HG02588 (cell line): Measurements from ENCODE around the gene WNT7B.

Experiments
- ATAC-seq: cut with Tn5 transposase; IDR thresholded peaks from one replicate; pipeline ENCODE4 v1.9.1; 2021; ENCODE audit warnings: mild to moderate bottlenecking, moderate library complexity; ENCODE audit not compliant: unreplicated experiment

WNT7B gene

GRCh38 chr22:45891996-45892621 lies 84.9 kb downstream of the WNT7B start:
- no peak for ATAC-seq

- ATAC-seq, result no peak
These were observed 85.4 kb downstream of the WNT7B start for GRCh38 chr22:45891471-45891995.

- ATAC-seq, result no peak
These were observed 85.9 kb downstream of the WNT7B start for GRCh38 chr22:45891021-45891421.

GRCh38 chr22:45890351-45890635 lies 86.7 kb downstream of the WNT7B start:
- ATAC-seq, result no peak

DNA sequence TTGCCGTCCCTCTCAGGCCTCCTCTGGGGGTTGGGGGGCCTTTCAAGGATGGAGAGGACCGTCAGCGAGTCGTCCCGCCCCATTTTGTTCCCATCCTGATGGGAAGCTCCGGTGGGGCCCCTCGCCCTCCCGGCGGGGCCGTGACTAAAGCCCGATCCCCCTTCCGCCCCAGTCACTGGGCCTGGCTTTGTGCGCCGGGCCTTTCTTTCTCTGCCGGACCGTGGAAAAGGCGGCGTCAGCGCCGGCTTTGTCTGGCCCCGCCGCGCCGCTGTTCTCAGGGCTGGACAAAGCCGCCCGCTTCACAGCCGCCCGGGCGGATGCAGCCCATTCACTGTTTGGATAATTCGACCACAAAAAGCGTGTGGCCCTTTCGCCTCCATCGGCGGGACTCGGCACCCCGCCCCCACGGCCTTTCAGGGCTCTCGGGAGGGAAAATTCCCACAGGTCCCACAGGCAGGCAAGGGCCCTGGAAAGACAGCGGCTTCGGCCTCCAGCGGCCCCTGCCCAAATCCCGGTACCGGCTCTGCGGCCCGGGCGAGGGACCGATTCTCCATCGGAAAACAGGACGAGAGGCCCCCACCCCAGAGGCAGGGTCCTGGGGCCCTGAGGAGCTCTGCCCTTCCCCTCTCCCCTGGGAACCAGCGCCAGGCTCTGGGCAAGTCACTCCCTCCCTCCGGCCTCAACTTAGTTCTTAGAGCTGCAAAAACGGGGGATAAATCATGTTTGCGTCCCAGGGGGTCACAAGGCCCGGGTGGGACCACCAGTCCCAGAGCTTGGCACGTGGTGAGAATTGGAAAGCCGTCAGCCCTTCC lies 87.2 kb downstream of the WNT7B start:
- no peak for ATAC-seq

- ATAC-seq, result no peak
These were observed 87.8 kb downstream of the WNT7B start for GRCh38 chr22:45889093-45889538.

- ATAC-seq, result no peak
These were observed 88.5 kb downstream of the WNT7B start for GRCh38 chr22:45888221-45889092.

- ATAC-seq, result no peak
These were observed 89.5 kb downstream of the WNT7B start for GRCh38 chr22:45887202-45888131.

DNA sequence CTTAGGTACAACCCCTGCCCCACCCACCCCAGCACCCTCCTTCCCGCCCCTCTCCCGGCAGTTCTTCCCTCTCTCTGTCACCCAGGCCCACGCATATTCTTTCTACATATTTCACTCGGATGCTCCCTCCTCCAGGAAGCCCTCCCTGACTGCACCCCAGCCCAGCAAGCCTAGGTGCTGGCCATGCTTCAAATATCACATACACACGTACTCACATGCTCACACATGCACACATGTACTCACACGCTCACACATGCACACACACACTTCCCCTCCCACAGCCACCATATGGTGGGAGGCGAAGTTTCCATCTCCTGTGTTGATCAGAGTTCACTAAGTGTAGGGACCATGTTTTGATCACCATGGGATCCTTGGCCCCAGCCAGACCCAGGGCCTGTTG lies 90.4 kb downstream of the WNT7B start:
- ATAC-seq, result no peak

DNA sequence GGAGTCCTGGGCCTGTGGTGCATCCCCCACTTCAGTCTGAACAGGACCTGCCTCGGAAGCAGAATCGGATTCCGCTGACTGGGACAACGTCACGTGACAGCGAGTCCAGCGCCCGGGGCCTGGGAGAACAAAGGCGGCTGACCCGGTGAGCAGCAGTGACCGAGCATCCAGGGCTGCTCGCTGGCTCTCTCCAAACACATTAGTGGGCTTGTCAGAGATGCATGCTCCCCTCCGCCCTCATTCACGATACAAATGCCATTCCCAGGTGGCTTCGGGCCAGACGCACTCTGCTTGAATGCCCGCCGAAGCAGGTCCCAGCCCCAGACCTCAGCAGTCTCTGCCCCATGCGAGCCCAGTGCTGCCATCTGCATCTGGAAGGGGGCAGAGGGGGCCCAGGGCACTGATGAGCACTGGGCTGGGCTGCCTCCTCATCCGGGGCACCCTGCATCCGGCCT lies 91.0 kb downstream of the WNT7B start:
- ATAC-seq, result no peak

GRCh38 chr22:45885171-45885840 lies 91.7 kb downstream of the WNT7B start:
- no peak for ATAC-seq

- ATAC-seq, result no peak
These were observed 92.5 kb downstream of the WNT7B start for GRCh38 chr22:45884201-45885062.

- no peak for ATAC-seq
These were observed 93.2 kb downstream of the WNT7B start for GRCh38 chr22:45883811-45884170.

- no peak for ATAC-seq
These were observed 93.8 kb downstream of the WNT7B start for GRCh38 chr22:45882881-45883810.

GRCh38 chr22:45881524-45881875 lies 95.5 kb downstream of the WNT7B start:
- no peak for ATAC-seq

DNA sequence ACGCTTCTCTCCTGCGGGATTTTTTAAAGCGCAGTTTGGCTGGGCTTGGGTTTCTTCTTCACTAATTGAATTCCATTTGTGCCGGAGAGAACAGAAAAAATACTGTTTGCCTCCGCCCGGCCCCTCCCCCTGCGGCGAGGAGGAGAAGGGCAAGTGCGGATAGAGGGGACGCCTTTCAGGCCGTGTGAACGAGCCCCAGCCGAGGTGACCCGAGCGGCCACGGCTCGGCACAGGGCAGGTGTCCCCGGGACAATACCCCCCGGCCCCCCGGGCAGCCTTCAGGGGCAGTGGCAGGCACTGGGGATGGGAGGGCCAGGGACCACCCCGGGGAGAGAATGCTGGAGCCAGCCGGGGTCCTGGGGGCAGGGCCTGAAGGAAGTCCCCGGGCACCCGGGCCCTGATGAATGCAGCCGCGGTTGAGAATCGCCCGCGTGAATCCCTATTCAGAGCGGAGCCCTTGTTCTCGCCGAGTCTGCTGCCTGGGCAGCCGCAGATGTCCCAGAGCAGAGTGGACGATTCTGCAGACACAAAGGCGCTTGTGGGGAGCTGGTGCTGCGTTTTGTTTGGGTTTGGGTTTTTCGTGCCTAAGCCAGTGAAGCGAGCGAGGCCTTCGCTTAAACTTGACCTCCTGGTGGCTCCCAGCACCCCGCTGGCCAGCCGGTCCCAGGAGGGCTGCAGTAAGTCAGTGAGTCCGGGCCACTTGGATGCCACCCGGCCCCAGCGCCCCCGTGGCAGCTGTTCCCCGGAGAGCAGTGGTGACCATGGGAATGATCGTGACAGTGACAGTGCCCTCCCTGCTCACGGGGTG lies 96.0 kb downstream of the WNT7B start:
- no peak for ATAC-seq

DNA sequence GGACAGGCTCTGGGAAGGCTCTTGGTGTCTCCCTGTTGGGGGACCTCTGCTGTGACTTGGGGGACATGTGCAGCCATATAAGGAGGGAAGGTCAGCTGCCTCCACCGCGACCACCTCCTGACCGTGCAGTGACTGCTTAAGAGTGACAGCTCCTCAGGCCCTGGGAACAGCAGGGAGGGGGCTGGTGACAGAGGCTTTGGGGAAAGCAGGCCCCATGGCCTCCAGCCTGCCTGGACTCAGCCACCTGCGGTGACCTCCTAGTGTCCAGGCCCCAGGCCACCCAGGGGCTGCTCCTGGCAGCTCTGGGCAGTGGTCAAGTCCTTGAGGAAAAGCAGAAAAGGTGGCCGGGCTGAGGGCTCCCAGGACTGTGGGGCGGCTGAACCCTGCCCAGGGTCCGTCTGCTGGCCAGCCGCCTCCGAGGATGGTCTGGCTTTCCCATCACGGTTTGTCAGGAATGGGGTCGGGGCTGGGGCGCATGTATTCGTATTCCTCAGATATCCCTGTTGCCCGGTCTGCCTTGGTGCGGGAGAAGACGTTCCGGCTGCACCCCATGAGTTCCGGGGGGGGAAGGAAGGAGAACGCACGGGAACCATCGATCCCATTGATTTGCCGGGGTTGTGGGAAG lies 96.8 kb downstream of the WNT7B start:
- ATAC-seq, result no peak
